Lung (tissue), 12 donors: ENCODE results near the gene GPS1. TPM values are rescaled to one million over a fixed set of nuclear protein-coding genes. Genes with fewer than 3 reads are reported as not detected.

Source experiments
- ATAC-seq: fragments of 200-7000 bp; cut with Tn5 transposase; one replicate; pipeline ENCODE4 v1.9.1; 2020; ENCODE audit warnings: moderate number of reproducible peaks; ENCODE audit not compliant: insufficient read depth, low FRiP score
- DNase-seq, 3 donors: peaks; one replicate each; pipeline ENCODE4 v3.0.0-alpha.2; 2013 to 2017
- H3K27ac ChIP-seq, 2 donors: one replicate each; pipeline ENCODE4 v1.5.1; 2013; ENCODE audit warnings: mild to moderate bottlenecking in 2 of 2, moderate library complexity in 2 of 2, control low read depth in 1 of 2, inconsistent platforms in 1 of 2, low read depth in 1 of 2, low read length in 1 of 2
- H3K27me3 ChIP-seq, 3 donors: one replicate each; pipeline ENCODE4 v1.5.1; 2013; ENCODE audit warnings: low read length in 2 of 3; ENCODE audit not compliant: control insufficient read depth in 3 of 3, insufficient read depth in 3 of 3
- H3K36me3 ChIP-seq, 4 donors: one replicate each; pipeline ENCODE4 v1.5.1; 2013; ENCODE audit warnings: low read length in 4 of 4, mild to moderate bottlenecking in 1 of 4, moderate library complexity in 1 of 4; ENCODE audit not compliant: control insufficient read depth in 4 of 4, insufficient read depth in 4 of 4
- H3K4me1 ChIP-seq, 5 donors: one replicate each; pipeline ENCODE4 v1.5.1; 2013; ENCODE audit warnings: low read length in 5 of 5, mild to moderate bottlenecking in 2 of 5, moderate library complexity in 1 of 5; ENCODE audit not compliant: control insufficient read depth in 5 of 5, insufficient read depth in 5 of 5
- H3K4me3 ChIP-seq: one replicate; pipeline ENCODE4 v1.5.1; 2013; ENCODE audit warnings: mild to moderate bottlenecking, control low read depth, moderate library complexity
- H3K9ac ChIP-seq, 2 donors: one replicate each; pipeline ENCODE4 v1.5.1; 2013; ENCODE audit warnings: low read length in 2 of 2, control low read depth in 1 of 2; ENCODE audit not compliant: insufficient read depth in 1 of 2
- H3K9me3 ChIP-seq, 4 donors: one replicate each; pipeline ENCODE4 v1.5.1; 2013; ENCODE audit warnings: low read length in 3 of 4, mild to moderate bottlenecking in 1 of 4, moderate library complexity in 1 of 4; ENCODE audit not compliant: control insufficient read depth in 4 of 4, insufficient read depth in 3 of 4
- CTCF ChIP-seq: IDR thresholded peaks from 2 replicates; pipeline ENCODE4 v1.5.1; 2012; ENCODE audit warnings: mild to moderate bottlenecking; ENCODE audit errors: control extremely low read depth, extremely low read depth
- WGBS, 2 donors: extraction: QIAGEN DNeasy Blood & Tissue Kit; methylation state at CpG; one replicate each; pipeline ENCODE4 v1.1.7; 2013; 5-methylcytosine and 5-hydroxymethylcytosine counted together
- polyA plus RNA-seq, 2 donors: library from polyadenylated mRNA; stranded (reverse); fragments of 200-250 nt; gene quantifications; one replicate each; pipeline ENCODE4 v1.2.1, GENCODE V29; 2013
- total RNA-seq, 2 donors: library from RNA; depleted of rRNA in 1 of 2; stranded (reverse); fragments of >200 nt in 1 of 2; gene quantifications; one replicate each; pipeline ENCODE4 v1.2.1, GENCODE V29; 2014 to 2021
- donor health status: control.
- donor health status: control.
- donor health status: Bipolar disorder and iron deficiency.
- donor health status: healthy.
- donor health status: DM: yes; HTN: yes; CAD: no.

Gene GPS1
- total and polyA plus RNA-seq, 4 donors: 71.0 to 102 (median 89.4) TPM

DNA sequence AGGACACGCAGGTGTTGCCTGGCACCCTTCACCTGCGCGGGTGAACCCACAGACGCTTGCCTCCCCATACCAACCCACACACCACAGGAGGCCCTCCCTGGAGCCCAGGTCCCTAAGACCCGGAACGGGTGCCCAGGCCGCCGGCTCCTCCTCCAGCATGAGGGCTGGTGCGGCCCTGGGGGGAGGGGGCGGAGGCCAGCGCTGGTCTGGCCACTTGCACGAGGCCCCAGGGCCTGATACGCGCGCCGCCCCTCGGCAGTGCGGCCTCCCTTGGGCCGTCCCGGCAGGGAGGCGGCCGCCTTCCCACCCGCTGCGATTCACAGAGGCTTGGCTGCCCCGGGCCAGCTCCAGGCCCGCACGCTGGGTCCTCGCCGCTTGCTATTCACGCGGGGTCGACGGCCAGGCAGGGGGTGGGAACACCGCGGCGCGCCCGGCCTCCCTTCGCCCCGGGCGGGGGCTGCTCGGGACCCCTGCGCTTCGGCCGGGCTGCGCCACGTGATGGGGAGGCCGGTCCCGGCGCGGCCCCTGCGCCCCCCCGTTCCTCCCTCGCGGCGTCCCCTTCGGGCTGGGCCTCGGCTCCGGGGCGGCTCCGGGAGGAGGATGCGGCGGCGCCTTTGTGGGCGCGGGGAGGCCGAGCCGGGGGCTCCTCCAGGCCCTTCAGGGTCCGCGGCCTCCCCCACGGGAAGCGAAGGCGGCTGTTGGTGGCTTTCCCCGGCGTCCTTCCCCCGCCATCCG is 45.7 kb downstream of the GPS1 start:
- H3K36me3 ChIP-seq: peaks cover 0 to 32% (median 15%) of the 10 kb centered on the region in 4 donors
- WGBS, 2 donors: 1 to 3% methylated on average over 55 to 77 of the region's 77 CpGs
- ATAC-seq (no peak), DNase-seq (peak; percentile 29 to 61 (median 51))
- TF ChIP-seq CTCF: no peak
- peak overlapping the region; percentile 74 for H3K4me3 ChIP-seq
- H3K9ac ChIP-seq: peak overlapping the region in 1 of 2 donors; percentile 58
- no peaks in the 10 kb centered on the region for H3K27me3 ChIP-seq
- peaks cover 0 to 24% (median 9%) of the 10 kb centered on the region in 5 donors for H3K4me1 ChIP-seq
- no peaks in the 10 kb centered on the region for H3K9me3 ChIP-seq
- peak overlapping the region; percentile 88 to 91 for H3K27ac ChIP-seq

GRCh38 chr17:82097919-82098168 is 46.1 kb downstream of the GPS1 start:
- Histone ChIP-seq H3K27ac (peak overlapping the region; percentile 88 to 91), H3K9ac (no peak overlapping the region), H3K9me3 (no peaks in the 10 kb centered on the region), H3K36me3 (peaks cover 0 to 28% (median 15%) of the 10 kb centered on the region in 4 donors), H3K4me3 (peak overlapping the region; percentile 74), H3K4me1 (peaks cover 0 to 24% (median 9%) of the 10 kb centered on the region in 5 donors), H3K27me3 (no peaks in the 10 kb centered on the region)
- DNase-seq (no peak), ATAC-seq (no peak)
- 0 to 1% methylated on average over 7 to 36 of the region's 36 CpGs for WGBS, 2 donors
- no peak for TF ChIP-seq CTCF

DNA sequence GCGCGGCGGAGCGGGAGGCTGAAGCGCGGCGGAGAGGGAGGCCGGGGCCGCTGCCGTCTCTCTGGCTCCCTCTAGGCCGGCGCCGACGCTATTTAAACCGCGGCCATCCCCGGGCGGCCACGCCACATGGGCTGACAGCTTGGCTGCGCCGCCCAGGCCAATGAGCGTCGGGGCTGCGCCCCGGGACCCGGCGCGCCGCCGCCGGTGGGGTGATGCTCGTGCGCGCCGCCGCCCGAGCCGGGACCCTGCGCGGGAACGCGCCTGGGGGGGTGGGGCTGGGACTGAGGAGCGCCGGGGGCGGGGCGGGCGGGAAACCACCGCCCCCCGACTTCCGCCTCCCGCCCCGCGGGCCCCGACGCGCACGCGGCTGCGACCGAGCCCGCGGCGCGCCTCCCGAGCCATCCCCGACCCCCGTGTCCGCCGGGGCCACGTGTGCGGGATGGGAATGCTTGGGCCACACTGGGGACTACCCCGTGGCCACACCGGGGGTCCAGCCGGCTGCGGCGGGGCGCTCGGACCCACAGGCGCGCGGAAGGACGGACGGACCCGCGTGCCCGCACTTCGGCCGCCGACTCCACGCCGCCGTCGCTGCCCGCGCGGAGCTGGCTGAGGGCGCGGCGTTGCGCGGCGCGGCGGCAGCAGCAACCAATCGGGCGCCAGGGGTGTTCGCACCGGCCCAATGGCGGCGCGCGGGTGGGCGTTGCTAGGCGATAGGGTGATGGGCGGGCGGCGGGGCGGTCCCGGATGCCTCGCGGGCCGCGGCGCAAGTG is 46.7 kb downstream of the GPS1 start, which contains the start of gene FASN:
Gene FASN, minus strand, starts transcription at position 68 of the 770 bp plus-strand sequence. CDS start 1,791 bp downstream, outside the sequence.
- peak; percentile 27 for TF ChIP-seq CTCF
- Histone ChIP-seq H3K4me3 (peak within 1 kb of the TSS; percentile 74), H3K27ac (peak within 1 kb of the TSS; percentile 95 to 96), H3K36me3 (peaks cover 0 to 23% (median 11%) of the 10 kb centered on the region in 4 donors), H3K9ac (no peak within 1 kb of the TSS), H3K9me3 (no peaks in the 10 kb centered on the region), H3K27me3 (no peaks in the 10 kb centered on the region), H3K4me1 (peaks cover 0 to 24% (median 11%) of the 10 kb centered on the region in 5 donors)
- DNase-seq: peak; percentile 95 to 98 (median 97)
- WGBS, 2 donors: 1% methylated on average over 53 to 124 of the region's 124 CpGs
- ATAC-seq: peak; percentile 86
